ENCODE data around the gene NEMF. TPM values are rescaled to one million over a fixed set of nuclear protein-coding genes. Genes with fewer than 3 reads are reported as not detected.

Gene NEMF, protein sequence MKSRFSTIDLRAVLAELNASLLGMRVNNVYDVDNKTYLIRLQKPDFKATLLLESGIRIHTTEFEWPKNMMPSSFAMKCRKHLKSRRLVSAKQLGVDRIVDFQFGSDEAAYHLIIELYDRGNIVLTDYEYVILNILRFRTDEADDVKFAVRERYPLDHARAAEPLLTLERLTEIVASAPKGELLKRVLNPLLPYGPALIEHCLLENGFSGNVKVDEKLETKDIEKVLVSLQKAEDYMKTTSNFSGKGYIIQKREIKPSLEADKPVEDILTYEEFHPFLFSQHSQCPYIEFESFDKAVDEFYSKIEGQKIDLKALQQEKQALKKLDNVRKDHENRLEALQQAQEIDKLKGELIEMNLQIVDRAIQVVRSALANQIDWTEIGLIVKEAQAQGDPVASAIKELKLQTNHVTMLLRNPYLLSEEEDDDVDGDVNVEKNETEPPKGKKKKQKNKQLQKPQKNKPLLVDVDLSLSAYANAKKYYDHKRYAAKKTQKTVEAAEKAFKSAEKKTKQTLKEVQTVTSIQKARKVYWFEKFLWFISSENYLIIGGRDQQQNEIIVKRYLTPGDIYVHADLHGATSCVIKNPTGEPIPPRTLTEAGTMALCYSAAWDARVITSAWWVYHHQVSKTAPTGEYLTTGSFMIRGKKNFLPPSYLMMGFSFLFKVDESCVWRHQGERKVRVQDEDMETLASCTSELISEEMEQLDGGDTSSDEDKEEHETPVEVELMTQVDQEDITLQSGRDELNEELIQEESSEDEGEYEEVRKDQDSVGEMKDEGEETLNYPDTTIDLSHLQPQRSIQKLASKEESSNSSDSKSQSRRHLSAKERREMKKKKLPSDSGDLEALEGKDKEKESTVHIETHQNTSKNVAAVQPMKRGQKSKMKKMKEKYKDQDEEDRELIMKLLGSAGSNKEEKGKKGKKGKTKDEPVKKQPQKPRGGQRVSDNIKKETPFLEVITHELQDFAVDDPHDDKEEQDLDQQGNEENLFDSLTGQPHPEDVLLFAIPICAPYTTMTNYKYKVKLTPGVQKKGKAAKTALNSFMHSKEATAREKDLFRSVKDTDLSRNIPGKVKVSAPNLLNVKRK
- total RNA-seq = 100 to 1,000 TPM in 2 of 3 donors, 10 to 100 TPM in 1; 86.9 to 132 (median 125) TPM

DNA sequence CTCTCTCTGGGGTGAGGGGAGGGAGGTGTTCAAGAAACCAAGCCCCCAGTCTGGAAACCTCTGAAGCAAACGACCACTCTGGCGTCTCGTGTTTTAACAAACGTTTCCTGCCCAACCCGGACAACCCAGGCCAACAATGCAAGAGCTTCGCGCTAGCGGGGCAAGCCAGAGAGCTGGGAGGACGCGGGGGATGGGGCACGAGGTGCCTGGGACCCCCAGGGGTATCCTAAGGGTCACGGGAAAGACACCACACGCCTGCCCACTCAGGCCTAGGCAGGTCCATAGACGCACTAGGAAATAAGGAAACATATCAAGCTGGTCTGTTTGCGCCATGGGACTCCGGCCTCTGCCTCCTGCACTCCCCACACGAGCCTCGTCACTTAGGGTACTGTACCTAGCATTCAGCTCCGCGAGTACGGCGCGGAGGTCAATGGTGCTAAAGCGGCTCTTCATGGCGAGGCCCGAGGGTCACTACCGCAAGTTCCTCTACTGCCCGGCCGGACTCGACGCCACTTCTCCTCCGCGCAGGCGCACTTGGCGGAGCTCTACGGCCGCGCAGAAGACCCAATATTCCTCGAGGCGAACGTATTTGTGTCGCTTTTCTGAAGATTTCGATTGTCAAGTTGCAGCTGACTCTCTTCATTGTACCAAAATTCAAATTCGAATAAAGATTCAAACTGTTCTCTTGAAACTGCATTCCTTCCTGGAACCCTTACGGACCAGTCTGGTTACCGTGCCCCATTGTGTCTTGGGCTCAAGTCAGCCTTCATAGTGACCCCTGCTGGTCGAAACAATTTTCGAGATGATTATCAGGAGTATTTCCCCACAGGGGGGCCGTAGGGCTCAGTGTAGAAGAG is at the start of gene NEMF:
NEMF (minus strand) TSS at position 488 of the 857 bp plus-strand sequence; CDS start at position 453, 35 bp downstream.
- Histone ChIP-seq H3K36me3 (peaks cover 5% of the 10 kb centered on the region), H3K9me3 (no peaks in the 10 kb centered on the region), H3K27ac (peak within 1 kb of the TSS; percentile 95), H3K4me1 (peaks cover 0 to 9% of the 10 kb centered on the region in 2 donors), H3K27me3 (no peaks in the 10 kb centered on the region), H3K4me3 (peak within 1 kb of the TSS; percentile 78 to 94 (median 87))
- TF ChIP-seq POLR2A (IDR thresholded peaks at IDR 0.05) (peak; percentile 75), POLR2AphosphoS5 (IDR thresholded peaks at IDR 0.05) (peak; percentile 83 to 92 (median 92)), CTCF (IDR thresholded peaks at IDR 0.05) (peak; percentile 65 to 88 (median 85))
- intact Hi-C loops (cut with DNase I; ENCODE audit: low total_unique reads) = no loop called here
- peak; percentile 77 to 86 for DNase-seq (ENCODE audit: low spot score in 2 of 2)

DNA sequence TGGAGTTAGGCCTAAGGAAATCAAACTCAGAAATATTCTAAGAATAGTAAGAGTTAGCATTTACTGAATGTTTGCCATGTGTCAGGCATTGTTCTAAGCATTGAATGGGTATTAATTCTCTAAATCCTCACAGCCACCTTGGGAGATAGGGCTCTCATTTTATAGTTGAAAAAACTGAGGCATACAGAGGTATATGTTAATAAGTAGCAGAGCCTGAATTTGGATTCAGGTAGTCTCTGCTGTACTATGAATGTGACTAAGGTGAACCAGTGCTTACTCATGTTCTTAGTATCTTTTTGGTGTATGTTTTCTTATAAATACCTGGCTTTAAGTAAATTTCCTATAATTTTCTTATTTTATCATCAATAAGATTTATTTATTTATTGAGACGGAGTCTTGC is 48.4 kb upstream of the NEMF start:
- DNase-seq (ENCODE audit: low spot score in 2 of 2) = no peak
- no peaks in the 10 kb centered on the region for H3K9me3 ChIP-seq
- H3K27ac ChIP-seq = no peak overlapping the region
- intact Hi-C loops (cut with DNase I; ENCODE audit: low total_unique reads) = no loop called here
- H3K27me3 ChIP-seq = no peaks in the 10 kb centered on the region
- TF ChIP-seq POLR2A (IDR thresholded peaks at IDR 0.05) = no peak
- no peak for TF ChIP-seq CTCF (IDR thresholded peaks at IDR 0.05)
- TF ChIP-seq POLR2AphosphoS5 (IDR thresholded peaks at IDR 0.05) = no peak
- no peak overlapping the region for H3K4me3 ChIP-seq
- peaks cover 0 to 16% of the 10 kb centered on the region in 2 donors for H3K4me1 ChIP-seq
- H3K36me3 ChIP-seq = no peaks in the 10 kb centered on the region

DNA sequence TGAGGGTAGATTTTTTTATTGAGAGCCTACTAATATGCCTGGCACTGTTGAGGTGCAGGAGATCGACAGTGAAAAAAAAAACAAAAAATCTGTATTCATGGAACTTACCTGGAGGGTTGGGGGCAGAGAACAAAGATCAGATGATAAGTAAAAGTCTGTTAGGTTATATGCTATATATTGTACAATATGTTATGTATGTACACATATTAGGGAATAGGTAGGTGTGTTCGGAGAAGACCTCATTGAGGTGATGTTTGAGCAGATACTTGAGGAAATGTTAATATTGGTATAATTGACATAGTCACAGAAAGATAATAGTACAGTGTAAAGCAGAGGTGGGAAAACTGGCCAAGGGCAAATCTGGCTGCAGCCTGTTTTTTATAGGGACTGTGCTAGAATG is 45.9 kb upstream of the NEMF start:
- Histone ChIP-seq H3K27me3 (no peaks in the 10 kb centered on the region), H3K27ac (peak overlapping the region; percentile 70 to 99), H3K4me3 (peak overlapping the region in 2 of 3 donors; percentile 17 to 46), H3K36me3 (no peaks in the 10 kb centered on the region), H3K4me1 (peaks cover 0 to 24% of the 10 kb centered on the region in 2 donors), H3K9me3 (no peaks in the 10 kb centered on the region)
- TF ChIP-seq POLR2AphosphoS5 (IDR thresholded peaks at IDR 0.05) (no peak), POLR2A (IDR thresholded peaks at IDR 0.05) (no peak), CTCF (IDR thresholded peaks at IDR 0.05) (no peak)
- no peak for DNase-seq (ENCODE audit: low spot score in 2 of 2)
- intact Hi-C loops (cut with DNase I; ENCODE audit: low total_unique reads) = loop anchor here (10.0 kb wide), 1 partner anchor 106 kb away; no protein-coding TSS in a partner anchor

- peak in 1 of 3 donors; percentile 57 for TF ChIP-seq POLR2AphosphoS5 (IDR thresholded peaks at IDR 0.05)
- no peak for TF ChIP-seq CTCF (IDR thresholded peaks at IDR 0.05)
- H3K36me3 ChIP-seq = no peaks in the 10 kb centered on the region
- peak overlapping the region in 2 of 3 donors; percentile 17 to 46 for H3K4me3 ChIP-seq
- no peak for DNase-seq (ENCODE audit: low spot score in 2 of 2)
- peaks cover 0 to 24% of the 10 kb centered on the region in 2 donors for H3K4me1 ChIP-seq
- no peaks in the 10 kb centered on the region for H3K9me3 ChIP-seq
- intact Hi-C loops (cut with DNase I; ENCODE audit: low total_unique reads) = loop anchor here (10.0 kb wide), 1 partner anchor 107 kb away; no protein-coding TSS in a partner anchor
- peak overlapping the region; percentile 70 to 99 for H3K27ac ChIP-seq
- no peaks in the 10 kb centered on the region for H3K27me3 ChIP-seq
These were observed 45.4 kb upstream of the NEMF start for GRCh38 chr14:49897965-49898364.
